SK-N-MC (cell line): ENCODE data around the gene BAD.

Experiments
- EZH2 ChIP-seq: fragments of 200-600 bp; sonication (generic); IDR thresholded peaks from one replicate; pipeline ENCODE4 v1.6.1; 2017; ENCODE audit warnings: antibody characterized with exemption
- FOXP2 ChIP-seq: optimal IDR thresholded peaks from 2 replicates; pipeline ENCODE3; 2011; ENCODE audit warnings: mild to moderate bottlenecking, moderate library complexity; ENCODE audit not compliant: insufficient read depth; ENCODE audit errors: extremely low read length, control extremely low read depth

GRCh38 chr11:64247729-64248531 is 36.5 kb downstream of the BAD start:
- no peak for TF ChIP-seq FOXP2
- no peak for TF ChIP-seq EZH2
